ENCODE data around the gene GRB2. TPM values are rescaled to one million over a fixed set of nuclear protein-coding genes. Genes with fewer than 3 reads are reported as not detected.

GRB2 gene
- total and polyA plus RNA-seq, 2 experiments from 2014 or later: 89.0 to 112 TPM

DNA sequence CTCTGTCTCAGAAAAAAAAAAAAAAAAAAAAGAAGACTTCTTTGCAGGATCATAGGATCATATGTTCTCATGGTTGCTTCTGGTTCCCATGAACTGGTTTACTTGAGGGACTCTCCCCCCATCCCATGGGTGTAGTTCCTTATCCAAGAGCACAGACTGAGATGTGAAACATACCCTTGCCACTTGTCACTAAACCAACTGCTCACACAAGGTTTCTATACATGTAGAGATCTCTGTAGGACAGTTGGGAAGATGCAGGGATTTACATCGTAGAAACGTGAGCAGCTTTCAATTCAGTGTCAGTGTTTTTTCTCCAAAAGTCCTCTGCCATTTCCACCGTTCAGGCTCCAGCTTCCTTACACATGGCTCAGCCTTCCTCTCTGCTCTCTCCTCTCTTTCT lies 39.8 kb upstream of the GRB2 start (continued):
- TF ChIP-seq ZNF114 (CRISPR knock-in tag; IDR thresholded peaks at IDR 0.05) (no peak), EZH2phosphoT487 (IDR thresholded peaks at IDR 0.05; ENCODE audit: unreplicated experiment) (no peak), JUNB (IDR thresholded peaks at IDR 0.05; ENCODE audit: unreplicated experiment) (no peak)

DNA sequence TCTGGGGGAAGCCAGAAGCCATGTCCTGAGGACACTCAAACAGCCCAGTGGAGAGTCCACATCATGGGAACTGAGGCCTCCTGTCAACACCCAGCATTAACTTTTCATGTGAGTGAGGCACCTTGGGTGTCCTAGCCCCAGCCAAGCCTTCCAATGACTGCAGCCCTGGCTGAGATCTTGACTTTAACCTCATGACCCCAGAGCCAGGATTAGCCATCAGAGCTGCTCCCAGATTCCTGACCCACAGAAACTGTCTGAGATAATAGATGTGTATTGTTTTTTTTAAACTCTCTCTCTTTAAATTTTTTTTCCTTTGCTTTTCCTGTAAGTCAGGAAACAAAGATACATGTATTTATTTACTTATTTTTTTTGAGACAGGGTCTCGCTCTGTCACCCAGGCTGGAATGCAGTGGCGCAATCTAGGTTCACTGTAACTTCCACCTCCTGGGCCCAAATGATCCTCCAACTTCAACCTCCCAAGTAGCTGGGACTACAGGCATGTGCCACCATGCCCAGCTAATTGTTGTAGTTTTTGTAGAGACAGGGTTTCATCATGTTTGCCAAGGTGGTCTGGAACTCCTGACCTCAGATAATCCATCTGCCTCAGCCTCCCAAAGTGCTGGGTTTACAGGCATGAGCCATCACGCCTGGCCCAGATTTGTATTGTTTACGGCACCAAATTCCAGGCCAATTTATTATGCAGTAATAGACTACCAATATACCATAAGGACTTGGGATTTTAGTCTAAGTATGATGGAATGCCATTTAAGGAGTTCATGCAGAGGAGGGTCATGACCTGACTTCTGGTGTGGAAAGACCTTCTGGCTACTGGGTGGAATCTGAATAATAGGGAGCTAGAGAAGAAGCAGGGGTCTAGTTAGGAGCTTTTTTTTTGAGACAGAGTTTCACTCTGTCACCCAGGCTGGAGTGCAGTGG lies 37.0 kb upstream of the GRB2 start:
- Histone ChIP-seq H2AFZ (no peak overlapping the region), H3K27me3 (ENCODE audit: insufficient read depth) (no peaks in the 10 kb centered on the region), H3K4me3 (no peak overlapping the region), H3K9me2 (ENCODE audit: insufficient read depth) (no peaks in the 10 kb centered on the region), H3K36me3 (ENCODE audit: insufficient read depth) (no peaks in the 10 kb centered on the region), H3K27ac (ENCODE audit: low read depth) (no peak overlapping the region), H3K79me2 (replicated peaks; ENCODE audit: insufficient read depth) (no peaks in the 10 kb centered on the region), H4K20me1 (replicated peaks; ENCODE audit: insufficient read depth) (no peaks in the 10 kb centered on the region), H3K4me1 (ENCODE audit: insufficient read depth) (no peaks in the 10 kb centered on the region), H3F3A (replicated peaks; ENCODE audit: low read depth) (no peaks in the 10 kb centered on the region), H3K4me2 (no peak overlapping the region)
- DNase-seq (ENCODE audit: low spot score) (no peak), ATAC-seq (no peak)
- Mint-ChIP-seq H3K4me1 (no peaks in the 10 kb centered on the region), H3K27ac (no peak overlapping the region), H3K4me3 (no peak overlapping the region), H3K9me3 (no peaks in the 10 kb centered on the region), H3K27me3 (ENCODE audit: insufficient read depth, low read depth, poor library complexity) (no peaks in the 10 kb centered on the region), H3K36me3 (ENCODE audit: low read depth) (no peaks in the 10 kb centered on the region)
- TF ChIP-seq, protein P1, sequence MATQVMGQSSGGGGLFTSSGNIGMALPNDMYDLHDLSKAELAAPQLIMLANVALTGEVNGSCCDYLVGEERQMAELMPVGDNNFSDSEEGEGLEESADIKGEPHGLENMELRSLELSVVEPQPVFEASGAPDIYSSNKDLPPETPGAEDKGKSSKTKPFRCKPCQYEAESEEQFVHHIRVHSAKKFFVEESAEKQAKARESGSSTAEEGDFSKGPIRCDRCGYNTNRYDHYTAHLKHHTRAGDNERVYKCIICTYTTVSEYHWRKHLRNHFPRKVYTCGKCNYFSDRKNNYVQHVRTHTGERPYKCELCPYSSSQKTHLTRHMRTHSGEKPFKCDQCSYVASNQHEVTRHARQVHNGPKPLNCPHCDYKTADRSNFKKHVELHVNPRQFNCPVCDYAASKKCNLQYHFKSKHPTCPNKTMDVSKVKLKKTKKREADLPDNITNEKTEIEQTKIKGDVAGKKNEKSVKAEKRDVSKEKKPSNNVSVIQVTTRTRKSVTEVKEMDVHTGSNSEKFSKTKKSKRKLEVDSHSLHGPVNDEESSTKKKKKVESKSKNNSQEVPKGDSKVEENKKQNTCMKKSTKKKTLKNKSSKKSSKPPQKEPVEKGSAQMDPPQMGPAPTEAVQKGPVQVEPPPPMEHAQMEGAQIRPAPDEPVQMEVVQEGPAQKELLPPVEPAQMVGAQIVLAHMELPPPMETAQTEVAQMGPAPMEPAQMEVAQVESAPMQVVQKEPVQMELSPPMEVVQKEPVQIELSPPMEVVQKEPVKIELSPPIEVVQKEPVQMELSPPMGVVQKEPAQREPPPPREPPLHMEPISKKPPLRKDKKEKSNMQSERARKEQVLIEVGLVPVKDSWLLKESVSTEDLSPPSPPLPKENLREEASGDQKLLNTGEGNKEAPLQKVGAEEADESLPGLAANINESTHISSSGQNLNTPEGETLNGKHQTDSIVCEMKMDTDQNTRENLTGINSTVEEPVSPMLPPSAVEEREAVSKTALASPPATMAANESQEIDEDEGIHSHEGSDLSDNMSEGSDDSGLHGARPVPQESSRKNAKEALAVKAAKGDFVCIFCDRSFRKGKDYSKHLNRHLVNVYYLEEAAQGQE (IDR thresholded peaks at IDR 0.05; ENCODE audit: unreplicated experiment): no peak
- TF ChIP-seq EZH2phosphoT487 (IDR thresholded peaks at IDR 0.05; ENCODE audit: unreplicated experiment): no peak
- TF ChIP-seq, protein P2, sequence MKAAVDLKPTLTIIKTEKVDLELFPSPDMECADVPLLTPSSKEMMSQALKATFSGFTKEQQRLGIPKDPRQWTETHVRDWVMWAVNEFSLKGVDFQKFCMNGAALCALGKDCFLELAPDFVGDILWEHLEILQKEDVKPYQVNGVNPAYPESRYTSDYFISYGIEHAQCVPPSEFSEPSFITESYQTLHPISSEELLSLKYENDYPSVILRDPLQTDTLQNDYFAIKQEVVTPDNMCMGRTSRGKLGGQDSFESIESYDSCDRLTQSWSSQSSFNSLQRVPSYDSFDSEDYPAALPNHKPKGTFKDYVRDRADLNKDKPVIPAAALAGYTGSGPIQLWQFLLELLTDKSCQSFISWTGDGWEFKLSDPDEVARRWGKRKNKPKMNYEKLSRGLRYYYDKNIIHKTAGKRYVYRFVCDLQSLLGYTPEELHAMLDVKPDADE (IDR thresholded peaks at IDR 0.05): no peak
- no peak for TF ChIP-seq JUNB (IDR thresholded peaks at IDR 0.05; ENCODE audit: unreplicated experiment)
- TF ChIP-seq ZNF114 (CRISPR knock-in tag; IDR thresholded peaks at IDR 0.05): no peak
- TF ChIP-seq NANOG (IDR thresholded peaks at IDR 0.05; ENCODE audit: borderline replicate concordance): no peak
- TF ChIP-seq CREB1 (CRISPR knock-in tag; IDR thresholded peaks at IDR 0.05; ENCODE audit: low read depth): no peak
- no peak for TF ChIP-seq ZNF331 (CRISPR knock-in tag; IDR thresholded peaks at IDR 0.05; ENCODE audit: low read depth)
- TF ChIP-seq EZH2 (IDR thresholded peaks at IDR 0.05; ENCODE audit: low read depth, unreplicated experiment): no peak

Measured in GM23338 (cell line).